Fibroblast of lung (primary cell): Measurements from ENCODE around the gene SH3D19. TPM values are rescaled to one million over a fixed set of nuclear protein-coding genes. Genes with fewer than 3 reads are reported as not detected.

ENCODE experiments used
- DNase-seq, 2 donors: peaks; one replicate each; pipeline versions ENCODE4 v3.0.0 to v3.0.0-alpha.2; 2010; ENCODE audit warnings: low read depth in 2 of 2
- H2AFZ ChIP-seq: 2 replicates; pipeline ENCODE4 v1.5.1; 2012; ENCODE audit warnings: low read length, control low read depth, inconsistent platforms
- H3K27ac ChIP-seq: 2 replicates; pipeline ENCODE4 v1.5.1; 2011; ENCODE audit warnings: low read length, control low read depth; ENCODE audit not compliant: insufficient read depth
- H3K27me3 ChIP-seq: 2 replicates; pipeline ENCODE4 v1.5.1; 2011; ENCODE audit warnings: mild to moderate bottlenecking, low read length; ENCODE audit not compliant: control insufficient read depth, insufficient read depth
- H3K36me3 ChIP-seq: 2 replicates; pipeline ENCODE4 v1.5.1; 2011; ENCODE audit warnings: low read length; ENCODE audit not compliant: control insufficient read depth, insufficient read depth
- H3K4me1 ChIP-seq: 2 replicates; pipeline ENCODE4 v1.5.1; 2011; ENCODE audit warnings: low read length; ENCODE audit not compliant: control insufficient read depth, insufficient read depth; ENCODE audit errors: extremely low read depth
- H3K4me2 ChIP-seq: 2 replicates; pipeline ENCODE4 v1.5.1; 2011; ENCODE audit warnings: low read length, control low read depth; ENCODE audit not compliant: insufficient read depth; ENCODE audit errors: extremely low read depth
- H3K4me3 ChIP-seq, 4 experiments: fragments of 200-600 bp in 1 of 4; sonication (generic) in 1 of 4; replicated peaks in 1 of 4; 2 replicates each; pipeline ENCODE4 v1.5.1; 2011 to 2016; ENCODE audit warnings: low read length in 4 of 4, low read depth in 3 of 4, mild to moderate bottlenecking in 3 of 4, control low read depth in 2 of 4, inconsistent platforms in 1 of 4, mixed read lengths in 1 of 4; ENCODE audit not compliant: insufficient read depth in 1 of 4; ENCODE audit errors: control extremely low read depth in 1 of 4
- H3K79me2 ChIP-seq: 2 replicates; pipeline ENCODE4 v1.5.1; 2012; ENCODE audit warnings: mild to moderate bottlenecking, low read length, inconsistent platforms; ENCODE audit not compliant: control insufficient read depth, insufficient read depth
- H3K9ac ChIP-seq: 2 replicates; pipeline ENCODE4 v1.5.1; 2011; ENCODE audit warnings: mild to moderate bottlenecking, low read length, control low read depth; ENCODE audit not compliant: insufficient read depth
- H3K9me3 ChIP-seq: 2 replicates; pipeline ENCODE4 v1.5.1; 2012; ENCODE audit warnings: low read depth, low read length; ENCODE audit not compliant: control insufficient read depth, insufficient read depth
- H4K20me1 ChIP-seq: 2 replicates; pipeline ENCODE4 v1.5.1; 2011; ENCODE audit warnings: low read length; ENCODE audit not compliant: control insufficient read depth, insufficient read depth; ENCODE audit errors: extremely low read depth
- CTCF ChIP-seq, 2 donors: IDR thresholded peaks in 1 of 2; conservative IDR thresholded peaks in 1 of 2; 1 replicate in 1 of 2; 2 replicates in 1 of 2; pipeline ENCODE4 v1.5.1; 2011 to 2012; ENCODE audit warnings: low read length in 2 of 2, control low read depth in 1 of 2, inconsistent platforms in 1 of 2, low read depth in 1 of 2, mild to moderate bottlenecking in 1 of 2
- EZH2 ChIP-seq: IDR thresholded peaks from 2 replicates; pipeline ENCODE4 v1.5.1; 2012; ENCODE audit warnings: low read length, control low read depth, mild to moderate bottlenecking; ENCODE audit errors: missing control alignments
- polyA plus RNA-seq, 2 donors: library from polyadenylated mRNA; depleted of rRNA in 1 of 2; stranded (reverse) in 1 of 2; unstranded in 1 of 2; fragments of >200 nt; gene quantifications; 2 replicates each; pipeline ENCODE4 v1.2.1, GENCODE V29; 2011 to 2012; ENCODE audit warnings: missing spikeins in 1 of 2
- total RNA-seq: library from RNA; depleted of rRNA; stranded (reverse); fragments of >200 nt; gene quantifications from 2 replicates; pipeline ENCODE4 v1.2.1, GENCODE V29; 2014

SH3D19 gene
- total and polyA plus RNA-seq, 2 donors (not counting 1 experiment from before 2014, with no cell fraction given): 31.4 to 41.3 TPM

- Histone ChIP-seq H2AFZ (no peak overlapping the region), H3K4me1 (peaks cover 3% of the 10 kb centered on the region), H3K9me3 (no peaks in the 10 kb centered on the region), H3K4me2 (peak overlapping the region; percentile 100), H3K9ac (peak overlapping the region; percentile 98), H3K79me2 (peaks cover 37% of the 10 kb centered on the region), H4K20me1 (peaks cover 4% of the 10 kb centered on the region), H3K27ac (peak overlapping the region; percentile 93), H3K36me3 (peaks cover 7% of the 10 kb centered on the region), H3K4me3 (peak overlapping the region; percentile 79 to 99 (median 92)), H3K27me3 (no peaks in the 10 kb centered on the region)
- no peak for TF ChIP-seq CTCF (conservative IDR thresholded peaks at IDR 0.05 in 1 of 2, IDR thresholded peaks at IDR 0.05 in 1 of 2; ENCODE audit: low read depth in 1 of 2, low read length in 2 of 2)
- TF ChIP-seq EZH2: no peak
- DNase-seq: no peak
Observed at GRCh38 chr4:151100531-151100930, 224.9 kb downstream of the SH3D19 start.

GRCh38 chr4:151099976-151100417, 225.4 kb downstream of the SH3D19 start:
- no peak for TF ChIP-seq CTCF (conservative IDR thresholded peaks at IDR 0.05 in 1 of 2, IDR thresholded peaks at IDR 0.05 in 1 of 2; ENCODE audit: low read depth in 1 of 2, low read length in 2 of 2)
- no peak for TF ChIP-seq EZH2
- peak overlapping the region; percentile 98 for H3K9ac ChIP-seq
- H3K36me3 ChIP-seq: peaks cover 7% of the 10 kb centered on the region
- H3K79me2 ChIP-seq: peaks cover 37% of the 10 kb centered on the region
- H4K20me1 ChIP-seq: peaks cover 4% of the 10 kb centered on the region
- H3K4me3 ChIP-seq: peak overlapping the region; percentile 79 to 99 (median 92)
- H3K4me2 ChIP-seq: peak overlapping the region; percentile 100
- H3K27me3 ChIP-seq: no peaks in the 10 kb centered on the region
- peaks cover 3% of the 10 kb centered on the region for H3K4me1 ChIP-seq
- no peaks in the 10 kb centered on the region for H3K9me3 ChIP-seq
- peak overlapping the region; percentile 37 for H2AFZ ChIP-seq
- H3K27ac ChIP-seq: peak overlapping the region; percentile 93
- peak; percentile 45 for DNase-seq

DNA sequence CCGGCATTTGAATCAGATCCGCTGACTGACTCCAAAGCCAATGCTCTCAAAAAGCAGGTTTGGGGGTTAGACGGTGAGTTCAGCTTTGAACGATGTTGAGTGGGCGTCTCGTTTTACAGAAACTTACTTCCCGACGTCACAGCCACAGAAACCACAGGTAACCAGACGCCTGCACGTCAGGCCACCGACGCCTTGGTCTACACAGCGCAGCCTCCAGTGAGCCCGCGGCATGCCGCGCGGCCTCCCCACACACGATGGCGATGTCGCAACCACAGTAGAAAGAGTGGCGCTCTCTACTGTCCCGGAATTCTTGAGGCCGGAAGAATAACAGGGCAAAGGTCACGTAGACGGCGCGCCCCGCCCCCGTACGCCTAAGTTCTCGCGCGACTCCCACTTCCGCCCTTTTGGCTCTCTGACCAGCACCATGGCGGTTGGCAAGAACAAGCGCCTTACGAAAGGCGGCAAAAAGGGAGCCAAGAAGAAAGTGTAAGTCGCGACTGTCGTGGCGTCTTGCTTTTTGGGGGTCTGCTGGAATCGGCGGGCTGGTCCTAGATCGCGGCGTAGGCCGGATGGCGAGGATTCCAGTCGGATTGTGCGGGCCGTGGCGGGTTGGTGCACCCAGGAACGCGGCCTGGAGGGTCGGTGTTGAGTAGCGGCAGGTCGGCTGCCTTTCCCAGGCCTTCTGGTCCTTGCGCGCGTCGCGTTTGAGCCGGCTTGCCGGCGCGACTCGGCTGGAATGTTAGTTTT, 226.0 kb downstream of the SH3D19 start, which contains the start of gene RPS3A:
Gene RPS3A (plus strand): TSS at position 400 of the 747 bp plus-strand sequence. CDS start 25 bp downstream, at position 425.
- Histone ChIP-seq H3K79me2 (peaks cover 37% of the 10 kb centered on the region), H3K27ac (peak within 1 kb of the TSS; percentile 93), H3K27me3 (no peaks in the 10 kb centered on the region), H3K4me3 (peak within 1 kb of the TSS; percentile 79 to 99 (median 92)), H3K4me1 (peaks cover 3% of the 10 kb centered on the region), H4K20me1 (peaks cover 4% of the 10 kb centered on the region), H3K36me3 (peaks cover 7% of the 10 kb centered on the region), H3K9ac (peak within 1 kb of the TSS; percentile 98), H2AFZ (peak within 1 kb of the TSS; percentile 99), H3K4me2 (peak within 1 kb of the TSS; percentile 100), H3K9me3 (no peaks in the 10 kb centered on the region)
- TF ChIP-seq CTCF (conservative IDR thresholded peaks at IDR 0.05 in 1 of 2, IDR thresholded peaks at IDR 0.05 in 1 of 2; ENCODE audit: low read depth in 1 of 2, low read length in 2 of 2): peak; percentile 66 to 73
- TF ChIP-seq EZH2: no peak
- peak; percentile 98 to 99 for DNase-seq
